GM23248 (cell line): Measurements from ENCODE around the gene ITIH5.

Experiments
- EZH2 ChIP-seq: fragments of 200-600 bp; sonication (generic); IDR thresholded peaks from 2 replicates; pipeline ENCODE4 v1.6.1; 2018; ENCODE audit warnings: antibody characterized with exemption, mild to moderate bottlenecking; ENCODE audit not compliant: insufficient read depth, poor library complexity, severe bottlenecking
- EZH2phosphoT487 ChIP-seq: fragments of 200-600 bp; sonication (generic); IDR thresholded peaks from 2 replicates; pipeline ENCODE4 v1.6.1; 2018; ENCODE audit warnings: antibody characterized with exemption, moderate library complexity, mild to moderate bottlenecking, low read depth; ENCODE audit not compliant: insufficient read depth

DNA sequence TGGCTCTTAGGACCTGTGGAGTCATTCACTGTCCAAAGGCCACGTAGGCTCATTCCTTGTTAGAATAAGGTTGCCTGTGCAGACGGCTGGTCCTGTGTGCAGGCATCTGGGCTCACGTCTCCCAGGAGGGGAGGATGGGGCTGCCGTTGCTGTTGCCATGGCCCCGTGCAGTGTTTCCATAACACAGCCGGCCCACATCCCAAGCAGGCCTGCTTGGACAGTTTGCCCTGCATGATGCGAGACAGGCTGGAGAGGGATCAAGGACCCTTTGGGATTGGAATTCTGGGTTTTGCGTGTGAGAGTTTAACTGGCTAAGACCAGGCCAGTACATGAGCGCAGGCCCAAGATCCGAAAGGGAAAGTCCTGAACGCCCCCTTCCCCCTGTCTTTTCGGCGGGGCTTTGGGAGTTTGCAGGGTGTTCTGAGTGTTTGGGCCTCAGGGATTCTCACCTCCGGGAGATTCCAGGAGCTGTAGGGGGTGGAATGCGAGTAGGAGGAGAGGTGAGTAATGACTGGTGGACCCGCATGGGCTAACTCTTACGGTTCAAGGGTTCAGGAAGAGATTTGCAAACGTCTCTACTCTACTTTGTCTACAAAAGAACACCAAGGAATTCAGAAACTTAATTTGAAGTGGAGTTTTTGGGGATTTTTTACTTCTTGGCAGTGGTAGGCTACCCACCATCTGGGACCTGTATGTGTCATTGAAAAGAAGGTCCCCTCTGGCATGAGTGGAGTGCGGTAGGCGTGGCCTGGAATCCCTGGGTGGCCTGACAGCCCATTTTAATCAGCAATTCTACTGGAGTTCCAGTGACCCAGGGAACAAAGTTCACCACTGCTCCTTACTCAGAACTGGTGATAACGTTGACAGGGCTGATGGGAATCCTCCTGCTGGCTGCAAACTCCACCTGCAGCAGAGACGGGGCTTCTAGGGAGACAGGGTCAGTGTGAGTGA lies 125.4 kb downstream of the ITIH5 start:
- TF ChIP-seq EZH2 (no peak), EZH2phosphoT487 (no peak)
